Stimulated activated CD4-positive, alpha-beta T cell treated with anti-CD3 and anti-CD28 coated beads, TNF-alpha, amount 100 ng/mL, for 1 hour (primary cell): ENCODE measurements around the gene WFS1.

ENCODE experiments used
- DNase-seq, 3 donors: peaks; one replicate each; pipeline ENCODE4 v3.0.0-alpha.2; 2020; ENCODE audit warnings: low read depth in 3 of 3, low spot score in 1 of 3

Gene WFS1

GRCh38 chr4:6296026-6296425 lies 26.4 kb downstream of the WFS1 start:
- no peak for DNase-seq

GRCh38 chr4:6297266-6297815 lies 27.7 kb downstream of the WFS1 start:
- no peak for DNase-seq

- DNase-seq: no peak
Observed at GRCh38 chr4:6298035-6298434, 28.4 kb downstream of the WFS1 start.

- no peak for DNase-seq
Observed at GRCh38 chr4:6298852-6299251, 29.2 kb downstream of the WFS1 start.

GRCh38 chr4:6299875-6300274 lies 30.2 kb downstream of the WFS1 start:
- no peak for DNase-seq

GRCh38 chr4:6300359-6300758 lies 30.7 kb downstream of the WFS1 start:
- no peak for DNase-seq

GRCh38 chr4:6301051-6301731 lies 31.5 kb downstream of the WFS1 start:
- no peak for DNase-seq

GRCh38 chr4:6301732-6302442 lies 32.2 kb downstream of the WFS1 start:
- no peak for DNase-seq

- DNase-seq: no peak
Observed at GRCh38 chr4:6302869-6303268, 33.2 kb downstream of the WFS1 start.

GRCh38 chr4:6303943-6304342 lies 34.3 kb downstream of the WFS1 start:
- DNase-seq: no peak

GRCh38 chr4:6306299-6306698 lies 36.6 kb downstream of the WFS1 start:
- no peak for DNase-seq

- no peak for DNase-seq
Observed at GRCh38 chr4:6307230-6307629, 37.6 kb downstream of the WFS1 start.

- DNase-seq: no peak
Observed at GRCh38 chr4:6307891-6308290, 38.2 kb downstream of the WFS1 start.

- no peak for DNase-seq
Observed at GRCh38 chr4:6308899-6309643, 39.4 kb downstream of the WFS1 start.

- DNase-seq: no peak
Observed at GRCh38 chr4:6309777-6310176, 40.1 kb downstream of the WFS1 start.

GRCh38 chr4:6313216-6313615 lies 43.6 kb downstream of the WFS1 start:
- no peak for DNase-seq

GRCh38 chr4:6316461-6317003 lies 46.9 kb downstream of the WFS1 start:
- no peak for DNase-seq

- no peak for DNase-seq
Observed at GRCh38 chr4:6318206-6318605, 48.6 kb downstream of the WFS1 start.

GRCh38 chr4:6319530-6320150 lies 50.0 kb downstream of the WFS1 start:
- DNase-seq: no peak

GRCh38 chr4:6320663-6321062 lies 51.0 kb downstream of the WFS1 start:
- no peak for DNase-seq

GRCh38 chr4:6321361-6321760 lies 51.7 kb downstream of the WFS1 start:
- no peak for DNase-seq
